ENCODE measurements around the gene BICRA.

The BICRA gene

GRCh38 chr19:47614559-47614958 lies 5.6 kb downstream of the BICRA start:
- Histone ChIP-seq H3K27ac (no peak overlapping the region), H3K36me3 (peaks cover 14% of the 10 kb centered on the region), H3K4me3 (ENCODE audit: low read depth, low read length) (no peak overlapping the region), H3K9me3 (ENCODE audit: severe bottlenecking) (no peaks in the 10 kb centered on the region), H3K27me3 (ENCODE audit: insufficient read depth, low read depth, severe bottlenecking) (no peaks in the 10 kb centered on the region)
- no peak for DNase-seq
- no peak for TF ChIP-seq CTCF (IDR thresholded peaks at IDR 0.05; ENCODE audit: low read depth, low read length)

- no peak for DNase-seq
- Histone ChIP-seq H3K9me3 (ENCODE audit: severe bottlenecking) (no peaks in the 10 kb centered on the region), H3K4me3 (ENCODE audit: low read depth, low read length) (no peak overlapping the region), H3K36me3 (peaks cover 14% of the 10 kb centered on the region), H3K27ac (no peak overlapping the region), H3K27me3 (ENCODE audit: insufficient read depth, low read depth, severe bottlenecking) (no peaks in the 10 kb centered on the region)
- no peak for TF ChIP-seq CTCF (IDR thresholded peaks at IDR 0.05; ENCODE audit: low read depth, low read length)
Observed at GRCh38 chr19:47615230-47615629, 6.3 kb downstream of the BICRA start.

- H3K36me3 ChIP-seq, result peaks cover 14% of the 10 kb centered on the region
- no peaks in the 10 kb centered on the region for H3K9me3 ChIP-seq (ENCODE audit: severe bottlenecking)
- no peak overlapping the region for H3K27ac ChIP-seq
- H3K4me3 ChIP-seq (ENCODE audit: low read depth, low read length), result no peak overlapping the region
- no peak for TF ChIP-seq CTCF (IDR thresholded peaks at IDR 0.05; ENCODE audit: low read depth, low read length)
- no peak for DNase-seq
- H3K27me3 ChIP-seq (ENCODE audit: insufficient read depth, low read depth, severe bottlenecking), result no peaks in the 10 kb centered on the region
Observed at GRCh38 chr19:47615714-47616113, 6.8 kb downstream of the BICRA start.

DNA sequence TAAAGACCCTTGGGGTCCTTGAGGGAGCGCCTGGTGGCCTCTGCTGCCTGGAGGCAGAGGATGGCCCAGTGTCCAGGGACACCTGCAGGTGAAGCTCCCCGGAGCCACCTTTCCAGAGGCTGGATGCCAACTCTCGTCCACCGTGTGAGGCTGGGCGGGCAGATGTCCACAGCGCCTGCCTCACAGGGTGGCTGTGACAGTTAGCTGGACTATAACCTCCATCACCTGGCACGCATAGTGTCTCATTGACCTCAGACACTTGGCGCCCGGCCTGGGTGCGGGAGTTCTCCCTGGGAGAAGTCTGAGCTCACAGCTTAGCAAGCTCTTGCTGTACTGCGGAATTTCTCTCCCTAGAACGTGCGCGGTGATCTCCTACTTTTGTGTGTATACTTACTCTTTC lies 9.8 kb downstream of the BICRA start:
- DNase-seq, result no peak
- TF ChIP-seq CTCF (IDR thresholded peaks at IDR 0.05; ENCODE audit: low read depth, low read length), result no peak
- H3K27me3 ChIP-seq (ENCODE audit: insufficient read depth, low read depth, severe bottlenecking), result no peaks in the 10 kb centered on the region
- H3K9me3 ChIP-seq (ENCODE audit: severe bottlenecking), result no peaks in the 10 kb centered on the region
- H3K36me3 ChIP-seq, result peaks cover 8% of the 10 kb centered on the region; the same call in 1 of the 2 replicates
- no peak overlapping the region for H3K27ac ChIP-seq
- no peak overlapping the region for H3K4me3 ChIP-seq (ENCODE audit: low read depth, low read length)

DNA sequence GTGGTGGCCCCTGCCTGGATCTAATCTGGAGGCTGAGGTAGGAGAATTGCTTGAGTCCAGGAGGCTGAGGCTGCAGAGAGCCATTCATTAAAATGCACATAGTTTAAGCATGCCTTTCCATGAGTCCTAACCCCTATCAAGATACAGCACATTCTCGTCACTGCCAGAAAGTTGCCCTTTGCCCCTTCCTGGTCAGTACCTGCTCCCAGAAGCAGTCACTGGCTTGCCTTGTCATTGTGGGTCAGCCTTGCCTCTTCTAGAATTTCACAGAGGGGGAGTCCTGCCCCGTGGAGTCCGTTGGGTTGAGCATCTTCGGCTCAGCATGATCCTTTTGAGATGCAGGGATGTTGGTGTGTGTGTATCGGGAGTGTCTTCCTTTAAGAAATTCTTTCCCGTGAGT lies 10.8 kb downstream of the BICRA start:
- Histone ChIP-seq H3K36me3 (peaks cover 4% of the 10 kb centered on the region; the same call in 1 of the 2 replicates), H3K9me3 (ENCODE audit: severe bottlenecking) (no peaks in the 10 kb centered on the region)
- DNase-seq, result no peak

More for the DNA sequence above, 10.8 kb downstream of the BICRA start:
- no peak overlapping the region for H3K27ac ChIP-seq
- no peak overlapping the region for H3K4me3 ChIP-seq (ENCODE audit: low read depth, low read length)
- TF ChIP-seq CTCF (IDR thresholded peaks at IDR 0.05; ENCODE audit: low read depth, low read length), result no peak
- H3K27me3 ChIP-seq (ENCODE audit: insufficient read depth, low read depth, severe bottlenecking), result no peaks in the 10 kb centered on the region

Measured in WERI-Rb-1 (cell line).